NCI-H2196 (cell line): ENCODE results near the gene CPNE5.

Source experiments
- DNase-seq: peaks from one replicate; lab custom pipeline; 2025; ENCODE audit not compliant: unreplicated experiment; lab: John Stamatoyannopoulos, UW

The CPNE5 gene

GRCh38 chr6:36769183-36769675 is 70.0 kb downstream of the CPNE5 start:
- no peak for DNase-seq

- no peak for DNase-seq
These were observed 72.8 kb downstream of the CPNE5 start for GRCh38 chr6:36766399-36766945.

GRCh38 chr6:36765594-36766398 is 73.4 kb downstream of the CPNE5 start:
- DNase-seq = peak; percentile 79

- no peak for DNase-seq
These were observed 74.1 kb downstream of the CPNE5 start for GRCh38 chr6:36765190-36765589.

- DNase-seq = no peak
These were observed 77.1 kb downstream of the CPNE5 start for GRCh38 chr6:36762123-36762522.

GRCh38 chr6:36760685-36761435 is 78.4 kb downstream of the CPNE5 start:
- DNase-seq = no peak

- peak; percentile 85 for DNase-seq
These were observed 80.0 kb downstream of the CPNE5 start for GRCh38 chr6:36759148-36759759.

GRCh38 chr6:36758516-36759147 is 80.6 kb downstream of the CPNE5 start:
- DNase-seq = no peak

- DNase-seq = no peak
These were observed 81.2 kb downstream of the CPNE5 start for GRCh38 chr6:36757943-36758508.

- DNase-seq = no peak
These were observed 82.0 kb downstream of the CPNE5 start for GRCh38 chr6:36757206-36757605.

GRCh38 chr6:36756786-36757185 is 82.5 kb downstream of the CPNE5 start:
- DNase-seq = no peak

GRCh38 chr6:36755435-36756348 is 83.6 kb downstream of the CPNE5 start:
- no peak for DNase-seq

- DNase-seq = no peak
These were observed 84.4 kb downstream of the CPNE5 start for GRCh38 chr6:36754582-36755434.

GRCh38 chr6:36753671-36754405 is 85.4 kb downstream of the CPNE5 start:
- DNase-seq = no peak

- no peak for DNase-seq
These were observed 86.2 kb downstream of the CPNE5 start for GRCh38 chr6:36752886-36753506.

GRCh38 chr6:36752187-36752885 is 86.9 kb downstream of the CPNE5 start:
- DNase-seq = peak; percentile 83

- DNase-seq = no peak
These were observed 87.4 kb downstream of the CPNE5 start for GRCh38 chr6:36751833-36752186.
